Measurements from ENCODE around the gene BDH1. TPM values are rescaled to one million over a fixed set of nuclear protein-coding genes. Genes with fewer than 3 reads are reported as not detected.
A peak's percentile ranks its signal among the peaks of the same experiment; 100 is the strongest.

BDH1 gene
- total and polyA plus RNA-seq, 2 of the 13 experiments (the other 11 are each of a cell fraction or from before 2014, with no cell fraction given): 21.2 to 71.9 TPM

GRCh38 chr3:197597335-197597734 is 41.6 kb upstream of the BDH1 start (continued):
- no peak for TF ChIP-seq ZNF275 (CRISPR knock-in tag; IDR thresholded peaks at IDR 0.05; ENCODE audit: borderline replicate concordance)
- no peak for TF ChIP-seq PBX3 (CRISPR knock-in tag; IDR thresholded peaks at IDR 0.05; ENCODE audit: borderline replicate concordance)
- TF ChIP-seq KMT2B (CRISPR knock-in tag; IDR thresholded peaks at IDR 0.05): no peak
- TF ChIP-seq ZNF430 (CRISPR knock-in tag; IDR thresholded peaks at IDR 0.05): no peak
- TF ChIP-seq ZNF318 (CRISPR knock-in tag; IDR thresholded peaks at IDR 0.05): no peak
- no peak for TF ChIP-seq ZNF543 (CRISPR knock-in tag; IDR thresholded peaks at IDR 0.05)
- no peak for TF ChIP-seq ZFY (CRISPR knock-in tag; IDR thresholded peaks at IDR 0.05)
- no peak; the same call in 1 of the 2 replicates for TF ChIP-seq ZBTB7B (CRISPR knock-in tag; IDR thresholded peaks at IDR 0.05)
- TF ChIP-seq TEF (CRISPR knock-in tag; IDR thresholded peaks at IDR 0.05): no peak
- TF ChIP-seq ZNF143 (CRISPR knock-in tag; IDR thresholded peaks at IDR 0.05): no peak
- no peak for TF ChIP-seq ZBTB37 (CRISPR knock-in tag; IDR thresholded peaks at IDR 0.05)
- no peak; the same call in 1 of the 2 replicates for TF ChIP-seq ZNF232 (CRISPR knock-in tag; IDR thresholded peaks at IDR 0.05; ENCODE audit: borderline replicate concordance)
- TF ChIP-seq MTA3 (CRISPR knock-in tag; IDR thresholded peaks at IDR 0.05): no peak
- no peak for TF ChIP-seq FOXP1 (IDR thresholded peaks at IDR 0.05)
- TF ChIP-seq FOXP1 (CRISPR knock-in tag; IDR thresholded peaks at IDR 0.05): peak; percentile 59; the same call in 1 of the 2 replicates
- no peak for TF ChIP-seq ZNF749 (CRISPR knock-in tag; IDR thresholded peaks at IDR 0.05; ENCODE audit: borderline replicate concordance)
- peak; percentile 48; the same call in 1 of the 2 replicates for TF ChIP-seq FOXA3 (CRISPR knock-in tag; IDR thresholded peaks at IDR 0.05)
- peak; percentile 71 for TF ChIP-seq GATAD2A (CRISPR knock-in tag; IDR thresholded peaks at IDR 0.05)
- TF ChIP-seq TAF1 (CRISPR knock-in tag; IDR thresholded peaks at IDR 0.05): no peak
- peak; percentile 49 for TF ChIP-seq CEBPG (CRISPR knock-in tag; IDR thresholded peaks at IDR 0.05)
- peak; percentile 73 for TF ChIP-seq SIX4 (CRISPR knock-in tag; IDR thresholded peaks at IDR 0.05)
